SKM-1 (cell line): ENCODE data around the gene CPAMD8.
"Not testable (repeated sequence)": the region's sequence is repeated elsewhere in the genome, so short reads cannot be mapped to it uniquely, and the experiment has no call there.

ENCODE experiments used
- DNase-seq: peaks from one replicate; lab custom pipeline; 2025; ENCODE audit not compliant: unreplicated experiment; lab: John Stamatoyannopoulos, UW

Gene CPAMD8

GRCh38 chr19:16877581-16877980 is 149.0 kb downstream of the CPAMD8 start:
- no peak for DNase-seq

- no peak for DNase-seq
Measured at GRCh38 chr19:16876904-16877361, 149.7 kb downstream of the CPAMD8 start.

GRCh38 chr19:16875584-16876555 is 150.7 kb downstream of the CPAMD8 start:
- DNase-seq, result no peak

- DNase-seq, result not testable (repeated sequence)
Measured at GRCh38 chr19:16874978-16875299, 151.7 kb downstream of the CPAMD8 start.

GRCh38 chr19:16874250-16874977 is 152.2 kb downstream of the CPAMD8 start:
- DNase-seq, result no peak

- DNase-seq, result no peak
Measured at GRCh38 chr19:16873594-16873993, 153.0 kb downstream of the CPAMD8 start.

- no peak for DNase-seq
Measured at GRCh38 chr19:16872728-16873127, 153.9 kb downstream of the CPAMD8 start.

GRCh38 chr19:16871871-16872270 is 154.7 kb downstream of the CPAMD8 start:
- DNase-seq, result no peak

- DNase-seq, result no peak
Measured at GRCh38 chr19:16869331-16869972, 157.2 kb downstream of the CPAMD8 start.

GRCh38 chr19:16868423-16869130 is 158.0 kb downstream of the CPAMD8 start:
- DNase-seq, result no peak

GRCh38 chr19:16867211-16867610 is 159.4 kb downstream of the CPAMD8 start:
- no peak for DNase-seq

- peak; percentile 11 for DNase-seq
Measured at GRCh38 chr19:16862826-16863415, 163.7 kb downstream of the CPAMD8 start.

- DNase-seq, result no peak
Measured at GRCh38 chr19:16861834-16862233, 164.8 kb downstream of the CPAMD8 start.

- no peak for DNase-seq
Measured at GRCh38 chr19:16861011-16861410, 165.6 kb downstream of the CPAMD8 start.

GRCh38 chr19:16860118-16860517 is 166.5 kb downstream of the CPAMD8 start:
- no peak for DNase-seq

GRCh38 chr19:16859626-16860025 is 167.0 kb downstream of the CPAMD8 start:
- DNase-seq, result no peak

GRCh38 chr19:16856091-16856490 is 170.5 kb downstream of the CPAMD8 start:
- no peak for DNase-seq

- DNase-seq, result no peak
Measured at GRCh38 chr19:16853066-16853465, 173.5 kb downstream of the CPAMD8 start.

- DNase-seq, result no peak
Measured at GRCh38 chr19:16851031-16851712, 175.4 kb downstream of the CPAMD8 start.

GRCh38 chr19:16850133-16850532 is 176.5 kb downstream of the CPAMD8 start:
- no peak for DNase-seq
